T-helper 2 cell treated with Interferon-gamma antibody and Interleukin-4, amounts not matched to agents 100 ng/mL and 5 ng/mL, for 36 hours (primary cell): ENCODE results near the gene MMP17. TPM values are rescaled to one million over a fixed set of nuclear protein-coding genes. Genes with fewer than 3 reads are reported as not detected.

Experiments used
- intact Hi-C: fragments of 100-400 bp; cut with micrococcal nuclease; formaldehyde crosslinking; loops from one replicate; pipeline ENCODE4 v1.15.1; 2023
- total RNA-seq: library from RNA; stranded (reverse); gene quantifications from 2 replicates; pipeline ENCODE4 v1.2.3, GENCODE V29; 2022

Gene MMP17
- total RNA-seq, 1 donor from 2014 or later, result not detected

DNA sequence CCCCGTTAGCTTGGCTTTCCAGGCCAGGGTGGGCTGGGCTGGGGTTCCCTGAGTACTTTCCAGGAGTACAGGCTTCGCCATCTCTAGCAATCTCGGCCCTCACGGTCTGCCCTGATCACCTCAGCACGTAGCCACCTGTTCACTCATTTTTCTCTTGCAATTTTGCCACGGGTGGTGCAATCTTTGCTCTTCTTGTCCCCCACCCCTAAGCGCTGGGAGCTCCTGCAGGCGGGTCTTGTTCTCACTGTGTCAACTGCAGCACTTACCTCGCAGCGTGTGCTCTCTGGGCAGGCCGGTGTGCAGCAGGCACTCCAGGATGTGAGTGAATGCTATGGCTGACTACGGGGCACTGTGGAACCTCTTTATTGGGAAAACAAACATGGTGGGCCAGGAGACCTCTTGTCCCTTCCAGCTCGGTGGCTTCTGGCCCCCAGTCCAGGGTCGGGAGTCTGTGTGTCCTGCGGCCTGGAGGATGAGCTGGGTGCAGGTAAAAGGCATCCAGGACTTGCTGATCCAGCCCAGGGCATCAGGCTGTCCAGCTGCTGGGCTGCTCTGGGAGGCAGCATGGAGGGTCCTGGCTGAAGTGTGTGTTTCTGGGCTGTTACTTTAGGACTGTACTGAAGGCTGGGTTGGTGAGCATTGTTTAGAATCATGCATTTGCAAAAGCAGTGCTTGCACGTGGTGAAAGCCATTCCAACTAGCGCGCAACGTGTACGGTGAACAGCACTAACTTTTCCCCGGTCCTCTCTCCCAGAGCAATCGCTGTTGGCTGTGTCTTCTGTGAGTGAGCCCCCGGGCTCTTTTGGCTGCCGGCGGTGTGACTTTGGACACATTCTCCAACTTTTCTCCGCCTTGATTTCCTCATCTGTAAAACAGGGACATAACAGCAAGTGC is 64.8 kb downstream of the MMP17 start:
- intact Hi-C loops, result loop anchor here (10.0 kb wide), 1 partner anchor 252 kb away; the partner anchor contains the start of genes DDX51 and NOC4L

DNA sequence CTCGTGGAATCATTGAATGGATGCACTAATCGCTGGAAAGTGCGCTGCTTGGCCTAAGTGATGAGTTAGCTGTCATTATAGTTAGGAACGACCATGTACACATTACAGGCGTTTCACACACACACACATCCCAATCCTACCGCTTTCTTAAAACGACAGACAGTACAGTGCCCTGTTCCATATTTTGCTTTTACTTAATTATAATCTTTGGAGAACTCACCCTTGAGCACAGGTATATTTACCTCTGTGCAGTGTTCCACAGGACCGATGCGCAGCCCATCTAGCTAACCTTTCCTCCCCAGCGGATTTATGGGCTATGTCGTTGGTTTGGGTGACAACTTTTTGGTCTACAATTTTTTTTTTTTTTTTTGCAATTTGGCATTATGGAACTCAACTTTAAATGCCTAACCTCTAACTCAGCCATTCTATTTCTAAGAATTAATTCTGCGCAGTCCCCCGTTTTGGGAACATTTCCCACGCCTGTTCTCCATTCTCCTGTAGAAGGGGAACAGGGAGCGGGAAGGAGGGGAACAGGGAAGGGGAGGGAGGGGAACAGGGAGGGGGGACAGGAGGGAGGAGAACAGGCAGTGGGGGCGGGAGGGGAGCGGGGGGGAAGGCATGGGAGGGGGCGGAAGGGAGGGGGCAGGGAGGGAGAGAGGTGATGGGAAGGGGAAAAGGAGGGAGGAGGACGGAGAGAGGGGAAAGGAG is 65.6 kb downstream of the MMP17 start:
- intact Hi-C loops, result loop anchor here (1.0 to 10.0 kb wide), 3 partner anchors 36 to 251 kb away; partner anchors contain the start of genes DDX51, EP400, NOC4L and PUS1

DNA sequence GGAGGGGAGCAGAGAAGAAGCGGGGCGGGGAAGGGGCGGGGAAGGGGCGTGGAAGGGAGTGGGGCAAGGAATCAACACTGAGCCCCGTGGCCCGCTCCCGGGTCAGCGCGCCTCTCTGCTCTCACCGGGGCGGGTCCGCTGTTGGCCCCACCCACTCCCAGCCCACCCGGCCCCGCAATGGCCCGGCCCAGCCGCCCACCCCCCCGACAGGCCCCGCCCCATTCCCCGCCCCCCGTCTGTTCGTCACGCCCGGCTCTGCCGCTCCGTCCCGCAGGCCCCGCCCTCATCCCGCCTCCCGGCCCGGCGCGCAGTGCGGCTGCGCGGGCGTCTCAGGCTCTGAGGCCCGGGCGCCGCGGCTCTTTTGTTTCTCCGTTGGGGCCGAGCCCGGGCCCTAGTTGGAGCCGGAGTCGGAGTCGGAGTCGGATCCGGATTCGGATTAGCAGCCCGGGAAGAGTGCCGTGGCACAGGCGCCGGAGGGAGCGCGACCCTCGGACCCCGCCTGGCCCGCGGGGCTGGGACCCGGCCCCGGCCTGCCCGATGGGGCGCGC is 66.2 kb downstream of the MMP17 start, which contains the start of gene ULK1:
TSS of gene ULK1 (plus strand) at position 310 of the 548 bp plus-strand sequence. CDS start 380 bp downstream, outside the sequence.
- intact Hi-C loops, result loop anchor here (1.0 to 10.0 kb wide), 3 partner anchors 35 to 250 kb away; partner anchors contain the start of genes DDX51, EP400, NOC4L and PUS1

DNA sequence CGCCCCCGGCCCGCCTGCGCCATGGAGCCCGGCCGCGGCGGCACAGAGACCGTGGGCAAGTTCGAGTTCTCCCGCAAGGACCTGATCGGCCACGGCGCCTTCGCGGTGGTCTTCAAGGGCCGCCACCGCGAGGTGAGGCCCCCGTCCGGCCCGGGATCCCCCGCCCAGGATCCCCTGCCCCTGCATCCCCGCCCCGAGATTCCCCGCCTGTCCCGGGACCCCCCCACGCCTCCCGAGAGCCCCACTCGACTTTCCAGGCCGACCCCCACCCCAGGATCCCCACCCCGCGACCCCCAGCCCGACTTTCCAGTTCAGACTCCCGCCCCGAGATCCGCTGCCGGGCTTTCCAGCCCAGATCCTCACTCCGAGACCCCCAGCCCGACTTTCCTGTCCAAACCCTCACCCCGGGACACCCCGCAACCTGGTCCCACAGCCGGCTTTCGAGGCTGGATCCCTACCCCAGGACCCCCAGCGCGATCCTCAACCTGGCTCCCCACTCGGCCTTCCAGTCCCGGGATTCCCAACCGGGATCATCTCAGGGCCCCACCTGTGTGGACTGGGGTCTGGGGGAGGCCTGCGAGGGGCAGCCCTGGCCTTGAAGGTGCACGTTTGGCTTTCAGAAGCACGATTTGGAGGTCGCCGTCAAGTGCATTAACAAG is 66.9 kb downstream of the MMP17 start:
- intact Hi-C loops, result loop anchor here (1.0 to 10.0 kb wide), 3 partner anchors 34 to 250 kb away; partner anchors contain the start of genes DDX51, EP400, NOC4L and PUS1

DNA sequence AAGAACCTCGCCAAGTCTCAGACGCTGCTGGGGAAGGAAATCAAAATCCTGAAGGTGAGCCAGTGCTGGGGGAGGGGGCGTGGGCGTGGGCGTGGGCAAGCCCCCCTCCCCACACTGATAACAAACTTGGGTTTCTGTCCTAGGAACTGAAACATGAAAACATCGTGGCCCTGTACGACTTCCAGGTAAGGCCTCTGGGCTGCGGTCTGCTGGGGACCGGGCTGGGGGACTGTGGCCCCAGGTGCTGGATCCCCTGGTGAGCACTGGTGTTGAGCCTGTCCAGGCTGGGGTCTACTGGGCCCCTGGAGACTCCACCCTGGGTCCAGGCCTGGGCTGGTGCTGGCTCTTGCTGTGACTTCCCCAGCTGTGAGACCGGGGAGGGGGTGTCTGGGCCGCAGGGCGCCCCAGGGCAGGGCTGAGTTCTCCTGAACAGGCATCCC is 67.5 kb downstream of the MMP17 start:
- intact Hi-C loops, result loop anchor here (1.0 to 10.0 kb wide), 2 partner anchors 249 to 294 kb away; partner anchors contain the start of genes DDX51 and NOC4L

DNA sequence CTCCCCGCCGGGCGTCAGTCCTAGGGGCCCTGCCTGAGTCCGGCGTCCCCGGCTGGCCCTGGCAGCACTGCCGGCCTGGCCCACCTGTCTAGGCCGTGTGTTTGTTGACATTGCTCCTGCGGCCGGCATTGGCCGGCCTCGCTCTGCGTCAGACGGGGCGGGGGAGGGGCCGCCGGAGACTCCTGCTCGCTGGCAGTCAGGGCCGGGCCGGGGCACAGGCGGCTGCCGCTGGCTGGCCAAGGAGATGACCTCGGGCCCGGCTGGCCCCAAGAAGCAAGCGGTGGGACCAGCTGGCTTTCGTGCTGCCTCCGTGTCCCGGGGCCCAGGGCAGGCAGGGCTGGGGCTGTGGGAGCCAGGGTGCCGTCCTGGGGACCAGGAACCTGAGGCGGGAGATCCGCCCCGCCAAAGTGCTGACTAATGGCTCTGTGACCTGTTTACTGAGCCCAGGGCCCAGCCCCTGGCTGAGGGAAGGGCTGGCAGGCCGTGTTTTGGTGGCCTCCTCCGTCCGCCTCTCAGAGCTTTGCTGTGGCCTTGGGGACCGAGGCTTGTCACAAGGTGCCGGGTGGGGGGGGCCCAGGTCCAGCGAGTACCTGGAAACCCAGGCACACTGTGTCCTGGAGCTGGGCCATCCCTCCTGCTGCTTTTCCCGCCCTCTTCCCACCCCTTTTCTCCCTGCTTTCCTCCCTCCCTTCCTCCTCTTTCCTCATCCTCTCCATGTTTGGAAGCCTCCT is 68.1 kb downstream of the MMP17 start:
- intact Hi-C loops, result loop anchor here (1.0 to 10.0 kb wide), 2 partner anchors 249 to 293 kb away; partner anchors contain the start of genes DDX51 and NOC4L

DNA sequence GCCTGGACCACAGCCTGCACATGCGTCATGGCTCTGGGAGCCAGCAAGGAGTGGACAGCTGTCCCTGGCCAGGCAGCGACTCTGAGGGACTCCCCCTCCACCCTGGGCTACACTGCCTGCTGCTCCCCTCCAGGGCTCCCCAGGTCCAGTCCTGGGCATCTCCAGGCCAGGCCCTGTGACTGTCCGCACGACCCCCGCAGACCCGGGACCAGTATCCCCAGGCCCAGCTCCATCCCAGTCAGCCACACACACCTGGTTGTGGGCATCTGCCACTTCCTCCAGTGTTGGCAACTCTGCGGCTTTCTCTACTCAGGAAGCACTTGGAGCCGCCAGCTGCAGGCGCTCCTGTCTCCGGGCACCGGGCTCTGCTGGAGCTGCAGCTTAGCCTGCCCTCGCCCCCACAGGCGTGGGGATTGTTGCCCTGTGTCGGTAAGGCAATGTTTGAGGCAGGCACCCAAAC is 68.6 kb downstream of the MMP17 start:
- intact Hi-C loops, result loop anchor here (1.0 to 10.0 kb wide), 2 partner anchors 248 to 292 kb away; partner anchors contain the start of genes DDX51 and NOC4L

DNA sequence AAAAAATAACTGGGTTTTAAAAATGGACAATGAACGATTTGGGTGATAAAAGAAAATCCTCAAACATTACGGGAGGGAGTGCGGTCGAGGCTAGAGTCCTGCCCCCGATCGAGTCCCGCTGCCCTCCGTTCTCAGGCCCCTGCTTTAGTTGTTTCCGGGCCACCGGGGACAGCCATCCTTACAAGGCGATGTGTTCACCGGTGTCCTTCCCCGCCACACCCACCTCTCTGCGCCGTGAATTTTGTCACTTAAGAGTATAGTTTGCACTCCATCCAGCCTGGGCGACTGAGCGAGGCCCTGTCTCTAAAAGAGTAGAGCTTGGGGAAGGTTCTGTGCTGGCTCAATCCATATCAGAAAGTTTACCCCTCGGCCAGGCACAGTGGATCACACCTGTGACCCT is 69.1 kb downstream of the MMP17 start:
- intact Hi-C loops, result loop anchor here (10.0 kb wide), 1 partner anchor 248 kb away; the partner anchor contains the start of genes DDX51 and NOC4L

DNA sequence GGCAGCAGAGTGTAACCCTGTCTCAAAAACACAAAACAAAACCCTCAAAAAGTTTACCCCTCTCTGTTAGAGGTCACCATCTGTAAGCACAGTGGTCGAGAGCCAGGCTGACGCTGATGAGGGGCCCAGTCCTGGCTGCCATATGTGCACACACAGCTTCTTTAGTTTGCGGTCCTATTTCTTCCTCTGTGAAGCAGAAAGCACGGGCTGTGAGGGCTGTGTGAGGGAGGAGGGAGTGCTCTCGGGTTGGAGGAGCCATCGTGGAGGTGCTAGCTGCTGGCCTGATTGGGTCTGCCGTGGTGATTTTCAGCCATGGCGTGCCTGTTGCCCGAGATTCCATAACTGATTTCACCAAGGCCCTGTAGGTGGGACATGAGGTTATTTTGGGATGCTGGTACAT is 69.7 kb downstream of the MMP17 start:
- intact Hi-C loops, result loop anchor here (10.0 kb wide), 1 partner anchor 247 kb away; the partner anchor contains the start of genes DDX51 and NOC4L

DNA sequence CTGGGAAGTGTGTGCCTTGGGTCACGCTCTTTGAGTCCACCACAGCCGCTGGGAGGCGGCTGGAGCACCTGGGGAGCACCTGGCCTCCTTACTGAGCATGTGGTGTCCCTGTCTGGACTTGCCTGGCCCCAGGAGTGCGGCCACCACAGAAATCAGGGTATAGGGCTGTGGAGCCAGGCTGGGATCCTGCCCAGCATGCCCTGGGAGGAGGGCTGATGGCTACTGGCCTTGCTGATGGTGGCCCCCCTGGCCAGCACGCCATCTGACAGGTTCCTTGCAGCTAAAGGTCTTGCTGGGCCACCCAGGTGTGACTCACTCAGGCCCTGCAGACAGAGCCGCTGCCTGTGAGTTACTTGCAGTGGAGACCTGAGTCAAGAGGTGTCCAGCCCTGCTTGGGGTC is 72.2 kb downstream of the MMP17 start:
- intact Hi-C loops, result no loop called here

Other genes with a start within 250 kb of the MMP17 start
- gene SFSWAP, start 117.3 kb upstream of the MMP17 start, total RNA-seq, result 58.1 and 59.2 TPM in 2 replicates
- 21.3 and 24.1 TPM in 2 replicates for gene ULK1, start 66.2 kb downstream of the MMP17 start, total RNA-seq
- 68.3 and 69.5 TPM in 2 replicates for gene PUS1, start 100.9 kb downstream of the MMP17 start, total RNA-seq
- 56.4 and 58.6 TPM in 2 replicates for gene EP400, start 121.5 kb downstream of the MMP17 start, total RNA-seq